ENCODE data around the gene ADGRG4.

GRCh38 chrX:136295380-136295779 lies 5.4 kb upstream of the ADGRG4 start:
- no peak for TF ChIP-seq CTCF (IDR thresholded peaks at IDR 0.05)
- no peak for TF ChIP-seq POLR2A (IDR thresholded peaks at IDR 0.05)

Measured in heart left ventricle (tissue), 13 donors.